ENCODE measurements around the gene ANAPC2.

ANAPC2 gene

DNA sequence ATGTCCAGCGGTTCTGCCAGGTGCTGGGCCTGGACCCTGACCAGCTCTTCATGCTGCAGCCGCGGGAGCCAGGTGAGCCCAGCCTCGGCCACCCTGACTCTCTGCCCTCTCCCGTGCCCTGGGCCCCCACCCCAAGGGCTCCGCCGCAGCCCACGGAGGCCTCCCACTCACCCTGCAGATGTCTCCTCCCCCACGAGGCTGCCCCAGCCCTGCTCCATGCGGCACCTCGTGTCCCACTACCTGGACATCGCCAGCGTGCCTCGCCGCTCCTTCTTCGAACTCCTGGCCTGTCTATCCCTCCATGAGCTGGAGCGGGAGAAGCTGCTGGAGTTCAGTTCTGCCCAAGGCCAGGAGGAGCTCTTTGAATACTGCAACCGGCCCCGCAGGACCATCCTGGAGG lies 26.3 kb upstream of the ANAPC2 start:
- DNase-seq: no peak

GRCh38 chr9:137213160-137214060 lies 25.1 kb upstream of the ANAPC2 start:
- no peak for DNase-seq

- no peak for DNase-seq
These were observed 24.2 kb upstream of the ANAPC2 start for GRCh38 chr9:137212520-137212919.

GRCh38 chr9:137211532-137211931 lies 23.2 kb upstream of the ANAPC2 start:
- no peak for DNase-seq

GRCh38 chr9:137206602-137207001 lies 18.2 kb upstream of the ANAPC2 start:
- no peak for DNase-seq

DNA sequence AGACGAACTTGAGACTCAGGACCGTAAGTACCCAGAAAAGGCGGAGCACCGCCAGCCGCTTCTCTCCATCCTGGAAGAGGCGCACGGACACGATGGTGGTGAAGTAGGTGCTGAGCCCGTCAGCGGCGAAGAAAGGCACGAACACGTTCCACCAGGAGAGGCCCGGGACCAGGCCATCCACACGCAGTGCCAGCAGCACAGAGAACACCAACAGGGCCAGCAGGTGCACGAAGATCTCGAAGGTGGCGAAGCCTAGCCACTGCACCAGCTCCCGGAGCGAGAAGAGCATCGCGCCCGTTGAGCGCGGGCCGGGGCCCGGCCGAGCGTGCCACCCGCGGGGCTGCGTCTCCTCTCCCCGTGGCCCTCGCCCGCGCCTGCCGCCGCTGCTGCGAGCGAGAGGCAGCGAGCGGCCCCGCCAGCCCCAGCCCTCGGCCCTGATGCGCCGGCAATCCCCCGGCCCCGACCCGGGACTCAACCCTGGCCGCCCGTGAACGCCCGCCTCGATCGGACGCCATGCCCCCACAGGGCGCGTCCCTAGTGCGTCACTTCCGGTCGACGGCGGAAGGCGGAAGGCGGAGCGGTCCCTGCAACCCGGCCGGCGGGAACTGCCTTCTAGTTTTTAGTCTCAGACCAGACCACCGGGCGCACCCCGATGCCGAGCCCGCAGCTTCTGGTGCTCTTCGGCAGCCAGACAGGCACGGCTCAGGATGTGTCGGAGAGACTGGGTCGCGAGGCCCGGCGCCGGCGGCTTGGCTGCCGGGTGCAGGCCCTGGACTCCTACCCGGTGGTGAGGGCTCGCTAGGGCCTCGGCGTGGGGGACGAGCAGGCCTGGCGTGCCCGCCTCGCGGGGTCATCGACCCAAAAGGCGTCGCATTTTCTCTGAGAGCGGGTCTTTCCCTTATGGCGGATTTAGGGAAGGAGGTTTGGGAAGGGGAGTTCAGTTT lies 17.0 kb upstream of the ANAPC2 start, which contains the start of the genes NDOR1 and TMEM203:
NDOR1 (plus strand) TSS at position 575 of the 944 bp plus-strand sequence; CDS start at position 653, 78 bp downstream.
TMEM203 (minus strand) TSS at position 523 of the 944 bp plus-strand sequence; CDS start at position 289, 234 bp downstream.
- DNase-seq: peak; percentile 92

DNA sequence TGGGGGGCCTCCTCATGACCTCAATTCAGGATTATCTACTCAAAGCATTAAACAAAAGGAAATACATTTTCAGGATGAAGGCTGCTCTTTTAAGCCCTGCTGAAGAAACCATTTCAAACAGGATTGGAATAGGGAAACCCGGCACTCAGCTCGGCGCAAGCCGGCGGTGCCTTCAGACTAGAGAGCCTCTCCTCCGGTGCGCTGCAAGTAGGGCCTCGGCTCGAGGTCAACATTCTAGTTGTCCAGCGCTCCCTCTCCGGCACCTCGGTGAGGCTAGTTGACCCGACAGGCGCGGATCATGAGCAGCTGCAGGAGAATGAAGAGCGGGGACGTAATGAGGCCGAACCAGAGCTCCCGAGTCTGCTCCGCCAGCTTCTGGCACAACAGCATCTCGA lies 16.4 kb upstream of the ANAPC2 start:
- no peak for DNase-seq

GRCh38 chr9:137202966-137203365 lies 14.6 kb upstream of the ANAPC2 start:
- DNase-seq: no peak

GRCh38 chr9:137201205-137201868 lies 13.0 kb upstream of the ANAPC2 start:
- no peak for DNase-seq

DNA sequence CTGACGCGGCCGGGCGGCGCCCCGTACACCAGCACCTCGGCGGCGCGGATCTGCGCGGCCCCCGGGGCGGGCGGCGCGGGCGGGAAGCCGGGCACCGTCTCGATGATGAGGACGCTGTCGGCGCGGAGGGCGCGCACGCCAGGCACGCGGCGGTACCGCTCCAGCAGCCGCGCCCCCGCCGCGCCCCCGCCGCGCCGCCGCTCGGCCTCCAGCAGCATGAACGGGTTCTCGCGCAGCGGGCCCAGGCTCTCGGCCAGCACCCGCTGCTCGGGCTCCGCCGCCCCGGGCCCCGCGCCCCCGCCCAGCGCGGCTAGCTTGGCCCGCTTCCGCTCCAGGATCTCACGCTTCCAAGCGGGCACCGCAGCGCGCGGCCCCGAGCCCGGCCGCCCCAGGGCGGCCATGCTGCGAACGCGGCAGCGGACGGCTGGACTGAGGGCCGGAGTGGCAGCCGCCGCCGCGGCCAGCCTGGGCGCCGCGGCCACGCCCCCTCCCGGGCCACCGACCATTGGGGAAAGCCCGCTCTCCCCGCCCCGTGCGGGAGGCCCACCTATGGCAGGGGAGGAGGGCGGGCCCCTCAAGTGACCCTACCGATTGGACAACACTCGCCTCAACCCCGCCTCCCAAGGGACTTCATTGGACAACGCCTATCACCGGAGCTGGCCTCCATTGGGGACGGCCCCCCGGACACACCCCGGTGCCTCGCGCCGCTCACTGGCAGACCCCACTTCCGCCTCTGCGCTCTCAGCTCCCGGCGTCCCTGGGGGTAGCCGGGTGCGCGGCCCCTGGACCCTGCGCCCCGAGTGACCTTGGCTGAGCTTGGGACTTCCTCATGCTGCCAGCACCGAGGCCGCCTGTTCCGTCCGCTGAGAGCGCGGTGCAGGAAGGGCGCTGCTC lies 12.2 kb upstream of the ANAPC2 start, which contains the start of gene TPRN:
TPRN (minus strand) TSS at position 431 of the 894 bp plus-strand sequence; CDS start at position 401, 30 bp downstream.
- DNase-seq: peak; percentile 98

DNA sequence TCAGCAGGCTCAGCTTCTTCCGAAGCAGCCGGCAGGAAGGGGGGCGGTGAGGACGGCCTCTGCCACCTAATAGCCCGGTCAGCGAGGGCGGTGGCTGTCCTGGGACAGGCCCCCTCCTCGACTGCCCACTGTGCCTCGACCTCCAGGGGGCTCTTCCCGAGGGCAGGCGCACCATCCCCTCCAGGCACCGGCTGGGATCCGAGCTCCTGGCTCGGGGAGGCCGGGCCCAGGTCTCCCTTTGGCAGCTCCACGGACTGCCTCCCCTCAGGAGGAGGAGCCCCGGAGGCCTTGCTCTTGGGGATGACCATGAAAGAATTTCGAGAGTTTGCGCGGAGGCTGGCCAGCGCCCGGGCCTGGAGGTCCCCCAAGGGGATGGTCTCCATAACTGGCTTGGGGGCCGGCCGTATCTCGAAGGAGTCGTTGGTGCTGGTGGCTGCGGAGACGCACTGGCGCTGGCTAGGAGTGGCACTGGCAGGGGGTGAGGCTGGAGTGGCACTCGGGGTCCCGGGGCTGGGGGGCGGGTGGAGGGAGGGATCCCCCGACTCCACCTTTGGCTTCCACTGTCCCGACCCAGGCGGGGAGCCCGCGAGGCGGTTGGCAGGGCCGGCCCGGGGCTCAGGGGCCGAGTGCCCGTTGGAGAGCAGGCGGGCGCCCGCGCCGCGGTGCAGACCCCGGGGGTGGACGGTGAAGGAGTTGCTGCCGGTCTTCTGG lies 11.2 kb upstream of the ANAPC2 start:
- DNase-seq: no peak

DNA sequence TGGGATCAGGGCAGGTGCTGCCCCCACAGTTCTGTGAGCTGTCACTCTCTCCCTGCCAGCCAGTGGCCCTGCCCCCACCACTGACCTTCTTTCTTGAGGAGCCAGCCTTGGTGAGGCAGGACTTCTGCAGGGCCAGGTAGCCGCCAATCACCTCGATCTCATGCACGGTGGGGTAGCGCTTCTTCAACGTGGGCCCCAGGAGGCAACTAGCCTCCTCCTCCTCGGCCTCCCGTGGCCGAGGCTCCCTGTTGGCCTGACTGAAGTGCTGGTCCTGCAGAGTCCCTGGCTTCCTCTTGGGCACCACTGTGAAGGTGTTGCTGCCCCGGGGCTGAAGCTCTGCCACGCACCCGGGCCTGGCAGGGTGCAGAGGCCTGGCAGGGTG lies 10.5 kb upstream of the ANAPC2 start:
- DNase-seq: no peak

DNA sequence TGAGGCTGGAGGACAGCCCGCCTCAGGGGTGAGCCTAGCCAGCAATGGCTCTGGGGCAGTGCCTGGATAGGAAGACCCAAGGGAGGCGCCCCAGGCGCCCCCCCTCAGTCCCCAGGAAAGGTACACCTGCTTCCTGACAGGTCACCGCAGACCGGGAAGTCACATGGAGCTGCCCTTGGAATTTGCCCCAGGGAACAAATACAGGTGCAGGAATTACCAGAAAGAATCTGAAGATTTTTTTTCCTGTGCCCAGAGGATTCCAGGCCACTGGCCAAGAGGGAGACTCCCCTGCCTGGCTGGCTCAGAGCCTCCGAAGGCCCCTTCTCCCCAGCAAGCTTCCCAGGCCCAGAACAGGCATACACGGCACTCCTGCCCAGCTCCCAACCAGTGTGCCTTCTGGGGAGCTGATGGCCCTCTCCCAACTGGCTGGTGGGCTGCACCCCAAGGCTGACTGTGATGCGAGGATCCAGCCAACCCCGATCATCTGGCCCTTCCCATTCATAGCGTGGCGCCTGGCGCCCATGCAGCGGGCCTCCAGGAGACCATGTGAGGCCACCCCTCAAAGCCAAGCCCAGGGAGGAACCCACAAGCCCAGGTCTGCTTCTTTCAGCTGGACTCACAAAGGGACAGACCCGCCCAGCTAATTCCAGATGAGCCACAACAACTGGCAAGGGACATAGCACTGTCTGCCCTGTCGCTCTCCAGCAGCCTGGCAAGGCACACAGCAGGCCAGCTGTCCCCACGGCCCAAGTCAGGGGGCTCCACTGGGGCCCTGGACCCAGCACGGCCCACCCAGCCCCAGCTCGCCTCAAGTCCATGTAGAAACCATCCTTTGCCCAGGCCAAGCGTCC lies 9.9 kb upstream of the ANAPC2 start:
- DNase-seq: no peak

- DNase-seq: no peak
These were observed 7.3 kb upstream of the ANAPC2 start for GRCh38 chr9:137195525-137196220.

DNA sequence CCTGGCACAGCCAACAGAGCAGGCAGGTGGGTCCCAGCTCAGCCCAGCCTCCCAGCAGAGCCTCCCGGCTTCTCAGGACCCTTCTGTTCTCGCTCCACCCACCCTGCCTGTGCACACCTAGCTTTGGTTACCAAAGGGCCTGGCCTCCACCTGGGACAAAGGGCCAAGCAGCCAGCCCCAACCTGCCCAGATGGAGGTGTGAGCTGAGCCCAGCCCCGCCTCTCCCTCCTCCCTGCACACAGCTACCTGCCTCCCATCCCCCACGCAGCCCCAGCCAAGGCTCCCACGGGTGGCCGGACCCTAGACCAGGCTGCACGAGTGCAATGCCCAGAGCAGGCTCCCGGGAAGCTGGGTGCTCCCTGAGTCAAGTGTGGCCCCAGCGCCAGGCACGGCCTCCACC lies 6.5 kb upstream of the ANAPC2 start:
- DNase-seq: no peak

GRCh38 chr9:137194388-137194787 lies 6.0 kb upstream of the ANAPC2 start:
- DNase-seq: no peak

- no peak for DNase-seq
These were observed 5.4 kb upstream of the ANAPC2 start for GRCh38 chr9:137193771-137194170.

DNA sequence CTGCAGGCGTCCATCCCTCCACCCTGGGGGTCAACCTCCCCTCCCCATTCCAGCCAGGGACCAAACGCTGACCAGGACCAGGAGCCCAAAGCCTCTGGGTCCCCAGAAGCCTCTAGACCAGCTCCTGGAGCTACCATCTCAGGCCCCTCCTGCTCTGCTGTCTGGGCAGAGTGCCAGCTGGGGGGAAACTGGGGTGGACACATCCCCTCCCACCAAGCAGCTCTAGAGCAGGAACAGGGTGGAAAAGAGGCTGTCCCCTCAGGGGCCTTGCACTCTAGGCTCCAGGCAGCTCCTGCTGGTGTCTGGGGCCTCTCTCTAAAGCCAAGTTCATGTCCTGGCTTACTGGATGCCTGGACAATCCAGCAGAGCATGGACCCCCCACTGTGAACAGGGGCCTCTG lies 4.5 kb upstream of the ANAPC2 start:
- no peak for DNase-seq

GRCh38 chr9:137192448-137192780 lies 4.1 kb upstream of the ANAPC2 start:
- DNase-seq: no peak
